ENCODE results near the gene PGBD5. TPM values are rescaled to one million over a fixed set of nuclear protein-coding genes. Genes with fewer than 3 reads are reported as not detected.

The PGBD5 gene
- total and polyA plus RNA-seq, 2 experiments from 2014 or later: 0.40 to 1.2 TPM

DNA sequence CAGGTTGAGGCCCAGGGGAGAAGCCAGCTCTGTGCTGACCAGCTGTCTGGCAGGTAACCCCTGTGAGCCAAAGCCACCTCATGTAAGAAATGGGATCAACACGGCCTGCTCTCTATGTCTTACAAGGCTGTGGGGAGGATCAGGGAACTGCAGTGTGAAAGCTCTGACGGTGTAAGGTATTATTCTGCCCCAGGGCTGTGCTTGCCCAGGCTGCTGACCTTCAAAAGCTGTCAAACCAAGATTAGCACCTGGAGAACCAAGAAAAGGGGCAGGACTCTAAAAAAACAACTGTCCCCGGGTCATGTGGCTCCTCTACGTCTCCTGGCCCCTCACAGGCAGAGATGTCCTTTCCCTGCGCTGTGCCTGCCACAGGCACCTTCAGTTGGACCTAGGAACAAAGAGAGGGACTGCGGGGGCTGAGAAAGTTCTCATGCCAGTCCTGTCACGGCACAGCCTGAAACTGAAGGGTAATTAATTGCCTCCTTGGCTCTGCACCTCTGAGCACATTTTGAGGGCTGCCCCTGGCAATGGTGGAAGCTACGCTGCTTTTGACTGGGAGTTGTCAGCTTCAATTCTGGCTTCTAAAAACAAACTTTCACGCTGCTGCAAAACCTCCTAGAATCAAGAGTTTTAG, 77.6 kb downstream of the PGBD5 start:
- Histone ChIP-seq H3K4me3 (no peak overlapping the region), H3K36me3 (no peaks in the 10 kb centered on the region), H3K27me3 (no peaks in the 10 kb centered on the region), H3K27ac (no peak overlapping the region), H3K4me1 (ENCODE audit: low read depth) (no peaks in the 10 kb centered on the region), H3K9me3 (ENCODE audit: low read depth) (no peaks in the 10 kb centered on the region)
- TF ChIP-seq, protein P1, sequence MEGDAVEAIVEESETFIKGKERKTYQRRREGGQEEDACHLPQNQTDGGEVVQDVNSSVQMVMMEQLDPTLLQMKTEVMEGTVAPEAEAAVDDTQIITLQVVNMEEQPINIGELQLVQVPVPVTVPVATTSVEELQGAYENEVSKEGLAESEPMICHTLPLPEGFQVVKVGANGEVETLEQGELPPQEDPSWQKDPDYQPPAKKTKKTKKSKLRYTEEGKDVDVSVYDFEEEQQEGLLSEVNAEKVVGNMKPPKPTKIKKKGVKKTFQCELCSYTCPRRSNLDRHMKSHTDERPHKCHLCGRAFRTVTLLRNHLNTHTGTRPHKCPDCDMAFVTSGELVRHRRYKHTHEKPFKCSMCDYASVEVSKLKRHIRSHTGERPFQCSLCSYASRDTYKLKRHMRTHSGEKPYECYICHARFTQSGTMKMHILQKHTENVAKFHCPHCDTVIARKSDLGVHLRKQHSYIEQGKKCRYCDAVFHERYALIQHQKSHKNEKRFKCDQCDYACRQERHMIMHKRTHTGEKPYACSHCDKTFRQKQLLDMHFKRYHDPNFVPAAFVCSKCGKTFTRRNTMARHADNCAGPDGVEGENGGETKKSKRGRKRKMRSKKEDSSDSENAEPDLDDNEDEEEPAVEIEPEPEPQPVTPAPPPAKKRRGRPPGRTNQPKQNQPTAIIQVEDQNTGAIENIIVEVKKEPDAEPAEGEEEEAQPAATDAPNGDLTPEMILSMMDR (IDR thresholded peaks at IDR 0.05; ENCODE audit: low read depth, low read length): no peak
- no peak for DNase-seq (ENCODE audit: low read depth in 1 of 2, low spot score in 1 of 2)

DNA sequence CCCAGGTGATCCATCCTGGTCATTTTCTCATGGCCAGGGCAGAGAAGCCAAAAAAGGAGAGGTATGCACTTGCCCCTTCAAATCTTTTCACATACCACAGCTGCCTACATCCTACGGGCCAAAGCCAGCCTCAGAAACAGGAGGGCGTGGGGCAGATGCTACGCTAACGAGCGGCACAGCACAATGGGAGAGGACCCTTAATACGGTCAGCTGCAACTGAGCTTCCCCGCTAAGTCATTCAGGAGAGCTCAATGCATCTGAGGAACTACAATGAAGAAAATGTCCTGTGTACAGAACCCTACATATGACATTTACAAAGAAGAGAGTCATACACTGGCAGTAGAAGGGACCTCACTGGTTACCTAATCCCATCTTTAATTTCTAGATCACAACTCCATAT, 78.2 kb downstream of the PGBD5 start:
- no peaks in the 10 kb centered on the region for H3K9me3 ChIP-seq (ENCODE audit: low read depth)
- no peak overlapping the region for H3K4me3 ChIP-seq
- no peaks in the 10 kb centered on the region for H3K36me3 ChIP-seq
- no peak for DNase-seq (ENCODE audit: low read depth in 1 of 2, low spot score in 1 of 2)
- H3K27me3 ChIP-seq: no peaks in the 10 kb centered on the region
- no peak overlapping the region for H3K27ac ChIP-seq
- no peaks in the 10 kb centered on the region for H3K4me1 ChIP-seq (ENCODE audit: low read depth)
- TF ChIP-seq, protein P1 (IDR thresholded peaks at IDR 0.05; ENCODE audit: low read depth, low read length): no peak

DNA sequence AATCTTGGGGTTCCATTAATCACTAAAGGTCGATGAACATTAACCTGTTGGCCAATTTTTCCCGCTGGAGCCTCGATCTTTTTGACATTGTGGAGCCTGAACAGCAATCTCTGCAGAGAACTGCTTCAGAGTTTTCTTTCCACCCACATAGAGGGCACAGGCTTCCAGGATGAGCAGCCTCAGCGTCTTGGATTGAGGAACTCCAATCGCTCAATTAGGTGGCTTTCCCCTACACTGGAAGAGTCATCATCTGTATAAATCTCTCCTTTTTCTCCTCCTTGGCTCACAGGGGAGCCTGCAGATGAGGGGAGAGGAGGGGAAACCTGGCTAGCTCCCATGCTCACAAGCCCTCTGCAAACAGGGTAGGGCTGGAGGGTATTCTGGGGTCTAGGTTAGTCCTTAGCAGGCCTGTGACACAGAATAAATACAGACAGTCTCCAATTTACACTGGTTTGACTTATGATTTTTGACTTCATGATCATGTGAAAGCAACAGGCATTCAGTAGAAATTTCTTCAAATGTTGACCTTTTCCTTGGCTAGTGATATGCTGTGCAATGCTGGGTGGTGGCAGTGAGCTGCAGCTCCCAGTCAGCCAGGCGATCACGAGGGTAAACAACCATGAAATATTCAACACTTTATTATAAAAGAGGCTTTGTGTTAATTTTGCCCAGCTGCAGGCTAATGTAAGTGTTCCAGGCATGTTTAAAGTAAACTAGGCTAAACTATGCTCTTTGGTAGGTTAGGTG, 80.8 kb downstream of the PGBD5 start:
- no peaks in the 10 kb centered on the region for H3K27me3 ChIP-seq
- no peak overlapping the region for H3K4me3 ChIP-seq
- no peaks in the 10 kb centered on the region for H3K4me1 ChIP-seq (ENCODE audit: low read depth)
- no peak for DNase-seq (ENCODE audit: low read depth in 1 of 2, low spot score in 1 of 2)
- TF ChIP-seq, protein P1 (IDR thresholded peaks at IDR 0.05; ENCODE audit: low read depth, low read length): no peak
- no peak overlapping the region for H3K27ac ChIP-seq
- H3K9me3 ChIP-seq (ENCODE audit: low read depth): no peaks in the 10 kb centered on the region
- H3K36me3 ChIP-seq: no peaks in the 10 kb centered on the region

DNA sequence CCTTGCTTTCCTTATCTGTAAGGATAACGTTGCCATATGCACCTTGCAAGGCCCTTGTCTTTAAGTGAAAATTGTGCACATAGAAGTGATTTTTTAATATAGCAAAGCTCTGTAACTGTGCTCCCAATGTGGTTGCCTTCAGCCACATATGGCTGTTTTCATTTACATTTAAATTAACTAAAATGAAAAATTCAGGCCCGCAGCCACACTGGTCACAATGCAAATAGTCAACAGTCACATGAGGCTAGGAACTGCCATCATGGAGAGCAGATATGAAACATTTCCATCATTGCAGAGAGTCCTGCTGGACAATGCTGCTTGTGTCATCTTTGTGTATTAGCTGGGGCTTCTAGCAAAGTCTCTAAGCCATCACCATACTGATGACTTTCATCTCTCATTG, 83.4 kb downstream of the PGBD5 start:
- DNase-seq (ENCODE audit: low read depth in 1 of 2, low spot score in 1 of 2): no peak
- Histone ChIP-seq H3K36me3 (no peaks in the 10 kb centered on the region), H3K9me3 (ENCODE audit: low read depth) (no peaks in the 10 kb centered on the region), H3K27me3 (no peaks in the 10 kb centered on the region), H3K4me3 (no peak overlapping the region), H3K4me1 (ENCODE audit: low read depth) (no peaks in the 10 kb centered on the region), H3K27ac (no peak overlapping the region)
- TF ChIP-seq, protein P1 (IDR thresholded peaks at IDR 0.05; ENCODE audit: low read depth, low read length): no peak

DNA sequence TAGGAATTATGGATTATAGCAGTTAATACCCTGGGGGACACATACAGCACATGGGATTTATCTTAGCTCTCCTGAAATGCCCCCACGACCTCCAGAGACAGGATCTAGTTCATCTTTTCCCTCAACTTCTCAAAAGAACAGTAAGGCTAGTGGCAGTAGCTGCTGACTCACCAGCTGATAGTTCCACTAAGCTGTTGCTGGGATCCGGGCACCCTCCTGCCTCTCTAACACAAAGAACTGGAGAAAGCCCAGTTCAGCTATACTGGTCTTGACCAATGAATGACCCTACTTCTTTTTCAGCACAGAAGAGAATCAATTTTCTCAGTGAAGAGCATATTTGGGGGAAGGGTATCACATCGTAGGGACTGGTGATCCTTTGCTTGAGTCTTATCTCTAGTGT, 84.1 kb downstream of the PGBD5 start:
- TF ChIP-seq, protein P1 (IDR thresholded peaks at IDR 0.05; ENCODE audit: low read depth, low read length): no peak
- H3K4me3 ChIP-seq: no peak overlapping the region
- no peaks in the 10 kb centered on the region for H3K36me3 ChIP-seq
- no peak for DNase-seq (ENCODE audit: low read depth in 1 of 2, low spot score in 1 of 2)
- H3K27me3 ChIP-seq: no peaks in the 10 kb centered on the region
- H3K4me1 ChIP-seq (ENCODE audit: low read depth): no peaks in the 10 kb centered on the region
- H3K27ac ChIP-seq: no peak overlapping the region
- no peaks in the 10 kb centered on the region for H3K9me3 ChIP-seq (ENCODE audit: low read depth)
